A673 (cell line): ENCODE measurements around the gene SF3A2. TPM values are rescaled to one million over a fixed set of nuclear protein-coding genes. Genes with fewer than 3 reads are reported as not detected.

Source experiments
- BruUV-seq: library from RNA; stranded (reverse); fragments of 400-500 nt; replicated peaks from 2 replicates; lab custom pipeline; 2021; lab: Mats Ljungman, UMichigan
- CTCF ChIA-PET: fragments of 300-600 bp; sonication (Branson Sonifier 250); formaldehyde crosslinking; loops from one replicate; lab custom pipeline; 2022; ENCODE audit warnings: antibody characterized with exemption; lab: Charles Lee
- POLR2A ChIA-PET: fragments of 300-600 bp; sonication (Branson Sonifier 250); formaldehyde crosslinking; loops from one replicate; lab custom pipeline; 2022; ENCODE audit warnings: antibody characterized with exemption; ENCODE audit not compliant: low non-redundant PET; lab: Charles Lee
- DNase-seq: peaks from one replicate; pipeline ENCODE4 v3.0.0-alpha.2; 2015; ENCODE audit warnings: low spot score
- H3K27ac ChIP-seq: fragments of 200-600 bp; sonication (generic); 2 replicates; pipeline ENCODE4 v1.5.1; 2016; ENCODE audit warnings: mixed run types, low read depth, mild to moderate bottlenecking, mixed read lengths, antibody characterized with exemption, low read length; ENCODE audit not compliant: poor library complexity, severe bottlenecking
- H3K27me3 ChIP-seq: fragments of 200-600 bp; sonication (generic); replicated peaks from 2 replicates; pipeline ENCODE4 v1.6.1; 2017; ENCODE audit warnings: mixed run types, low read depth, mild to moderate bottlenecking, mixed read lengths, antibody characterized with exemption, low read length; ENCODE audit not compliant: insufficient read depth, poor library complexity
- H3K36me3 ChIP-seq: fragments of 200-600 bp; sonication (generic); 2 replicates; pipeline ENCODE4 v1.6.1; 2016; ENCODE audit warnings: mixed run types, mild to moderate bottlenecking, mixed read lengths, antibody characterized with exemption, low read length; ENCODE audit not compliant: insufficient read depth, poor library complexity, severe bottlenecking
- H3K4me1 ChIP-seq: fragments of 200-600 bp; sonication (generic); 2 replicates; pipeline ENCODE4 v1.6.1; 2017; ENCODE audit warnings: mixed run types, mild to moderate bottlenecking, mixed read lengths, antibody characterized with exemption, low read length; ENCODE audit not compliant: insufficient read depth, poor library complexity, severe bottlenecking
- H3K4me3 ChIP-seq: fragments of 200-600 bp; sonication (generic); 2 replicates; pipeline ENCODE4 v1.5.1; 2016; ENCODE audit warnings: low read depth, mixed run types, mild to moderate bottlenecking, mixed read lengths, low read length; ENCODE audit not compliant: poor library complexity, severe bottlenecking
- H3K9me3 ChIP-seq: fragments of 200-600 bp; sonication (generic); 2 replicates; pipeline ENCODE4 v1.6.1; 2016; ENCODE audit warnings: mixed run types, low read depth, mild to moderate bottlenecking, mixed read lengths, antibody characterized with exemption, low read length; ENCODE audit not compliant: poor library complexity, severe bottlenecking
- EZH2 ChIP-seq: fragments of 200-600 bp; sonication (generic); IDR thresholded peaks from 2 replicates; pipeline ENCODE4 v1.6.1; 2017; ENCODE audit warnings: borderline replicate concordance, low read depth, mild to moderate bottlenecking, mixed read lengths, antibody characterized with exemption, low read length; ENCODE audit not compliant: poor library complexity, severe bottlenecking
- intact Hi-C: fragments of 100-400 bp; cut with micrococcal nuclease; formaldehyde crosslinking; loops from one replicate; pipeline ENCODE4 v1.10.0; 2022; ENCODE audit not compliant: unreplicated experiment
- total RNA-seq: library from RNA; stranded (reverse); gene quantifications from 2 replicates; pipeline ENCODE4 v1.2.3, GENCODE V29; 2021
- TF ChIP-seq, protein P1 (sequence below): fragments of 300-800, 200-600 bp; sonication (generic); conservative IDR thresholded peaks from 2 replicates; pipeline ENCODE4 v1.5.1; 2017; ENCODE audit warnings: low read depth, mild to moderate bottlenecking, antibody characterized with exemption, low read length, moderate library complexity, mixed read lengths

SF3A2 gene
- total RNA-seq, 1 experiment from 2014 or later = 187 TPM

DNA sequence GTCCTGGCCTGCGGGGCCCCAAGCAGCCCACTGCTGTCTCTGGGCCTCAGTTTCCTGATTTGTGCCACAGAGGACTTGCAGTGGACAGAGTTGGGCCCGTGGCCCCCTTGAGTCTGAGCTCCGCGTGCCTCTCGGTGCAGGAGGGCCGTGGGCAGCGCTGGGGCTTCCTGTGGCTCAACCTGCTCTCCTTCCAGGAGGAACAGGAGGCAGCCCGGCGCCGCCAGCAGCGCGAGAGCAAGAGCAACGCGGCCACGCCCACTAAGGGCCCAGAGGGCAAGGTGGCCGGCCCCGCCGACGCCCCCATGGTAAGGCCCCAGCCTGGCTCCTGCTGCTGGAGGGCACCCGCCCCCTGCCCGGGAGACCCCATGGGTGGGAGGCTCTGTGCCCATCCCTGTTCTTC, 26.4 kb upstream of the SF3A2 start:
- intact Hi-C loops = no loop called here
- POLR2A ChIA-PET = no interaction called here
- Histone ChIP-seq H3K27me3 (no peaks in the 10 kb centered on the region), H3K36me3 (peaks cover 71% of the 10 kb centered on the region), H3K9me3 (no peaks in the 10 kb centered on the region), H3K27ac (no peak overlapping the region), H3K4me1 (no peaks in the 10 kb centered on the region), H3K4me3 (no peak overlapping the region)
- BruUV-seq = no TSS peak
- no peak for DNase-seq
- CTCF ChIA-PET = no interaction called here
- TF ChIP-seq, protein P1, sequence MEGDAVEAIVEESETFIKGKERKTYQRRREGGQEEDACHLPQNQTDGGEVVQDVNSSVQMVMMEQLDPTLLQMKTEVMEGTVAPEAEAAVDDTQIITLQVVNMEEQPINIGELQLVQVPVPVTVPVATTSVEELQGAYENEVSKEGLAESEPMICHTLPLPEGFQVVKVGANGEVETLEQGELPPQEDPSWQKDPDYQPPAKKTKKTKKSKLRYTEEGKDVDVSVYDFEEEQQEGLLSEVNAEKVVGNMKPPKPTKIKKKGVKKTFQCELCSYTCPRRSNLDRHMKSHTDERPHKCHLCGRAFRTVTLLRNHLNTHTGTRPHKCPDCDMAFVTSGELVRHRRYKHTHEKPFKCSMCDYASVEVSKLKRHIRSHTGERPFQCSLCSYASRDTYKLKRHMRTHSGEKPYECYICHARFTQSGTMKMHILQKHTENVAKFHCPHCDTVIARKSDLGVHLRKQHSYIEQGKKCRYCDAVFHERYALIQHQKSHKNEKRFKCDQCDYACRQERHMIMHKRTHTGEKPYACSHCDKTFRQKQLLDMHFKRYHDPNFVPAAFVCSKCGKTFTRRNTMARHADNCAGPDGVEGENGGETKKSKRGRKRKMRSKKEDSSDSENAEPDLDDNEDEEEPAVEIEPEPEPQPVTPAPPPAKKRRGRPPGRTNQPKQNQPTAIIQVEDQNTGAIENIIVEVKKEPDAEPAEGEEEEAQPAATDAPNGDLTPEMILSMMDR = no peak
- TF ChIP-seq EZH2 = no peak

DNA sequence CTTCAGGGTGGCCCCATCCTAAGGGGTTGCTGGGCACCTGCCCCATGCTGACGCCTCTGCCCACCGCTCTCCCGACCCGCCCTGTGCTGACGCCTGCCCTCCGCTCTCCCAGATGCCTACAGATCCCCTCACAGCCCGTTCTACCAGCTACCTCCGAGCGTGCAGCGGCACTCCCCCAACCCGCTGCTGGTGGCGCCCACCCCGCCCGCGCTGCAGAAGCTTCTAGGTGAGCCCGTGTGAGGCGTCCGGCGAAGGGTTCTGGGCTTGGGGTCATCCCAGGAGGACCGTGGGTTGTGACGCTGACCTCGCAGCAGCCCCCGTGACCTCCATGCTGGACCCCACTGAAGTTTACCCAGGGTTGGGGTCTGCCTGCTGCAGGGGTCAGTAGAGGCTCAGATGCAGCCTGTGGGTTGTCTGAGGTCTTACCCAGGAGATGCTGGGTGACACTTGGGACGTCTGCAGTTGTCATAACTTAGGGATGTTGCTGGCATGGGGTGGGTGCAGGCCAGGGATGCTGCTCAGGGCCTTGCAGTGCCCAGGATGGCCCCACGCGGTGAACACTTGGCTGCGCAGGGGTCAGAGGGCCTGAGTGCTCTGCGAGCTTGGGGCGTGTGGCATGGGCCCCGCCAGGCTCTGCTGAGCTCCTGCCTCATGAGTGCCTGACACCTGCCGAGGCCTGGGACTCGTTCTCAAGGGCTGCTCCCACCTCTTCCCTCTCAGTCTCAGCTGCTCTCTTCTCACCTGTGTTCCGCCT, 25.5 kb upstream of the SF3A2 start:
- no TSS peak for BruUV-seq
- no peaks in the 10 kb centered on the region for H3K27me3 ChIP-seq
- H3K4me1 ChIP-seq = no peaks in the 10 kb centered on the region
- H3K9me3 ChIP-seq = no peaks in the 10 kb centered on the region
- intact Hi-C loops = no loop called here
- no peak overlapping the region for H3K4me3 ChIP-seq
- H3K36me3 ChIP-seq = peaks cover 79% of the 10 kb centered on the region
- DNase-seq = no peak
- H3K27ac ChIP-seq = peak overlapping the region; percentile 16
- TF ChIP-seq, protein P1 = no peak
- TF ChIP-seq EZH2 = no peak
- CTCF ChIA-PET = no interaction called here
- POLR2A ChIA-PET = no interaction called here

DNA sequence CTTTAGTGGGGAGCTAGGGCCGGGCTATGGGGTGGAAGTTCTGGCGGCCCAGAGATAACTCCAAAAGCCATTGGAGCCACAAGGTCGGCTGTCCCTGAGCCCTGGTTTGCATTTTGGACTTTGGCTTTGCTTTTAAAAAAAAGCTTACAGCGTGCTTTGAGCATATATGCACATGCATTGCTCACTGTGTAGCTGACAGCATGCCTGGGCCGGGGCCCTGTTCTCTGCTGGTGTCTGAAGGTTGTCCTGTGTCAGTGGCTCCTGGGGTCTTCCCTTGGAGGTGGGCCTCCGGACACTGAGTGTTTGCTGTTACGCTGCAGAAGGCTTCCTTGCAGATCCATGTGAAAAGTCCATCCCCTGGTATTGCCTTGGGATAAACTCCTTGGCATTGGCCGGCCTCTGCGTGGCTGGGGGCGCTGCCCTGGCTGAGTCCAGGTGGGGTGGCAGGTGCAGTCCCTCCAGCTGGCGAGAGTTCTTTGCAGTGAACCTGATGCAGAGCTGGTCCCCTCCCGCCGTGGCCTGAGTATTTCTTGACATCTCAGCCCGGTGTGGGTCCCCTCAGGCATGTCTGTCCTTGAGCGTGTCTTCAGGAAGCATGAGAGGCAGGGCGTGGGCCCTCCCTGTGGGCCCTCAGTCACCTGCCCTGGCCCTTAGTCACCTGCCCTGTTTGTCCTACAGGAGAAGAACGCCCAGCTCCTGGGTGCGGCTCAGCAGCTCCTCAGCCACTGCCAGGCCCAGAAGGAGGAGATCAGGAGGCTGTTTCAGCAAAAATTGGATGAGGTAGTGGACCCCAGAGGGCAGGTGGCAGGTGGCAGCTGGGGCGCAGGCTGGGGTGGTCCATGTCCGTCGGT, 23.5 kb upstream of the SF3A2 start:
- H3K36me3 ChIP-seq = peaks cover 83% of the 10 kb centered on the region
- intact Hi-C loops = no loop called here
- H3K9me3 ChIP-seq = no peaks in the 10 kb centered on the region
- POLR2A ChIA-PET = interaction anchor here (0.5 kb wide), 1 partner anchor 562 kb away, joined by 4 read pairs; no protein-coding TSS in a partner anchor
- CTCF ChIA-PET = no interaction called here
- TF ChIP-seq, protein P1 = no peak
- TF ChIP-seq EZH2 = no peak
- no peak overlapping the region for H3K4me3 ChIP-seq
- H3K4me1 ChIP-seq = no peaks in the 10 kb centered on the region
- H3K27ac ChIP-seq = no peak overlapping the region
- BruUV-seq = no TSS peak
- no peak for DNase-seq
- H3K27me3 ChIP-seq = no peaks in the 10 kb centered on the region
